Tibial nerve (tissue), 4 donors: ENCODE data around the gene MBNL2. TPM values are rescaled to one million over a fixed set of nuclear protein-coding genes. Genes with fewer than 3 reads are reported as not detected.
A peak's percentile ranks its signal among the peaks of the same experiment; 100 is the strongest.

ENCODE experiments used
- DNase-seq, 2 donors: peaks; one replicate each; pipeline ENCODE4 v3.0.0-alpha.2; 2019; ENCODE audit warnings: low spot score in 2 of 2
- H3K27ac ChIP-seq, 4 donors: fragments of 200-600 bp; sonication (generic) in 3 of 4; one replicate each; pipeline ENCODE4 v1.5.1; 2017 to 2019; ENCODE audit warnings: mild to moderate bottlenecking in 1 of 4
- H3K27me3 ChIP-seq, 2 donors: fragments of 200-600 bp; sonication (generic) in 1 of 2; one replicate each; pipeline versions ENCODE4 v1.5.1 to v1.6.0; 2017 to 2019
- H3K36me3 ChIP-seq, 3 donors: fragments of 200-600 bp; sonication (generic); one replicate each; pipeline ENCODE4 v1.5.1; 2018 to 2019
- H3K4me1 ChIP-seq, 4 donors: fragments of 200-600 bp; sonication (generic) in 3 of 4; one replicate each; pipeline ENCODE4 v1.5.1; 2017 to 2019
- H3K4me3 ChIP-seq, 4 donors: fragments of 200-600 bp; sonication (generic) in 3 of 4; one replicate each; pipeline ENCODE4 v1.5.1; 2017 to 2019; ENCODE audit warnings: mild to moderate bottlenecking in 1 of 4, moderate library complexity in 1 of 4
- H3K9me3 ChIP-seq, 4 donors: fragments of 200-600 bp; sonication (generic) in 3 of 4; one replicate each; pipeline ENCODE4 v1.5.1; 2017 to 2019
- EP300 ChIP-seq, 2 donors: sonication (generic); formaldehyde crosslinking; IDR thresholded peaks; one replicate each; pipeline ENCODE4 v1.6.1; 2017; ENCODE audit warnings: antibody characterized with exemption in 2 of 2, mild to moderate bottlenecking in 1 of 2
- POLR2A ChIP-seq, 2 donors: fragments of 450-650 bp; IDR thresholded peaks; one replicate each; pipeline ENCODE4 v1.6.1; 2017; ENCODE audit warnings: antibody characterized with exemption in 2 of 2, mild to moderate bottlenecking in 2 of 2, moderate library complexity in 2 of 2
- WGBS, 2 donors: methylation state at CpG; one replicate each; pipeline ENCODE4 v1.1.5; 2018; 5-methylcytosine and 5-hydroxymethylcytosine counted together
- total RNA-seq, 4 donors: library from RNA; depleted of rRNA; stranded (reverse); fragments of >200 nt; gene quantifications; one replicate each; pipeline ENCODE4 v1.1.0, GENCODE V29; 2016
- TF ChIP-seq, protein P1 (sequence below), 5 experiments: fragments of 200-600 bp in 3 of 5; fragments of 450-650 bp in 2 of 5; sonication (generic) in 3 of 5; IDR thresholded peaks; one replicate each; pipeline ENCODE4 v1.5.1; 2016 to 2019; ENCODE audit warnings: antibody characterized with exemption in 5 of 5, mild to moderate bottlenecking in 3 of 5, moderate library complexity in 2 of 5

Gene MBNL2
- total RNA-seq, 4 donors from 2014 or later = 87.9 to 126 (median 95.5) TPM

DNA sequence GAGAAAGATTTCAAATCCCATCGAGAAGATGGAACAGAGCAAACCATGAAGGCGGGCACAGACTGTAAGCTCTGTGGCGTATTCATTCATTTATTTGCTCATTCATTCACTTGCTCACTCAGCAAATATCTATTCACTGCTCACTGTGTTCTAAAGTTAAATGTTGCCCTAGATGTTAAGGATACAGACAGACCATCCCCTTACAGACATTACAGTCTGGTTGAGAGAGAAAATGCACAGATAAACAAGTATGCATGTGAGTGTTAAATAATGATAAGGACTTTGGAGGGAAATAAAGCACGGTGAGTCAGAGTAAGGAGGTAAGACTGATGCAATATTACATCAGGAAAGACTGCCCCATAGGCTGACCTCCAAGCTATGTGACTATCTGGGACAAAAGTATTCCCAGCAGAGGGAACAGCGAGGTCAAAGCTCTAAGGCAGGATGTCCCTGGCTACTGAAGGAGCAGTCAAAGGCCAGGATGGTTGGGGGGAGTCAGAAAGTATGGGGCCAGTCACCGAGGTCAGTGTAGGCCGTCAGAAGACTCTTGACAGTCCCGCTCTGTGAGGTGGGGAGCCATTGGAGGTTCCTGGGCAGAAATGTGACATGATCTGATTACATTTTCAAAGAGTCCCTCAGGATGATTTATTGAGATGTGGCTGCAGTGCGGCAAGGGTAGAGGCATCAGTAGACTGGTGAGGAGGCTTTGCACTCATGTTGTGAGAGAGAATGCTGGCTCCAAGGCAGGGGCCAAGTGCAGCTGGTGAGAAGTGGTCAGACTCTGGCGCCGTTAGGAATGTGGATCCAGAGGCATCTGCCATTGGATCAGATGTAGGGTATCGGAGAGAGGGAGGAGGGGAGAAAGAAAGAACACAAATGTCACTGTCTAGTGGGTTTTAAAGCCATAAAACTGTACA, 37.9 kb downstream of the MBNL2 start:
- Histone ChIP-seq H3K27ac (peak overlapping the region in 3 of 4 donors; percentile 9 to 83 (median 74)), H3K36me3 (no peaks in the 10 kb centered on the region), H3K4me3 (no peak overlapping the region), H3K9me3 (no peaks in the 10 kb centered on the region), H3K27me3 (no peaks in the 10 kb centered on the region), H3K4me1 (peaks cover 0 to 92% (median 69%) of the 10 kb centered on the region in 4 donors)
- 59 to 65% methylated on average over 12 of the region's 12 CpGs for WGBS, 2 donors
- no peak for DNase-seq
- TF ChIP-seq, protein P1, sequence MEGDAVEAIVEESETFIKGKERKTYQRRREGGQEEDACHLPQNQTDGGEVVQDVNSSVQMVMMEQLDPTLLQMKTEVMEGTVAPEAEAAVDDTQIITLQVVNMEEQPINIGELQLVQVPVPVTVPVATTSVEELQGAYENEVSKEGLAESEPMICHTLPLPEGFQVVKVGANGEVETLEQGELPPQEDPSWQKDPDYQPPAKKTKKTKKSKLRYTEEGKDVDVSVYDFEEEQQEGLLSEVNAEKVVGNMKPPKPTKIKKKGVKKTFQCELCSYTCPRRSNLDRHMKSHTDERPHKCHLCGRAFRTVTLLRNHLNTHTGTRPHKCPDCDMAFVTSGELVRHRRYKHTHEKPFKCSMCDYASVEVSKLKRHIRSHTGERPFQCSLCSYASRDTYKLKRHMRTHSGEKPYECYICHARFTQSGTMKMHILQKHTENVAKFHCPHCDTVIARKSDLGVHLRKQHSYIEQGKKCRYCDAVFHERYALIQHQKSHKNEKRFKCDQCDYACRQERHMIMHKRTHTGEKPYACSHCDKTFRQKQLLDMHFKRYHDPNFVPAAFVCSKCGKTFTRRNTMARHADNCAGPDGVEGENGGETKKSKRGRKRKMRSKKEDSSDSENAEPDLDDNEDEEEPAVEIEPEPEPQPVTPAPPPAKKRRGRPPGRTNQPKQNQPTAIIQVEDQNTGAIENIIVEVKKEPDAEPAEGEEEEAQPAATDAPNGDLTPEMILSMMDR (IDR thresholded peaks at IDR 0.05) = no peak
- TF ChIP-seq POLR2A (IDR thresholded peaks at IDR 0.05) (no peak), EP300 (IDR thresholded peaks at IDR 0.05) (peak in 1 of 2 donors; percentile 45)

DNA sequence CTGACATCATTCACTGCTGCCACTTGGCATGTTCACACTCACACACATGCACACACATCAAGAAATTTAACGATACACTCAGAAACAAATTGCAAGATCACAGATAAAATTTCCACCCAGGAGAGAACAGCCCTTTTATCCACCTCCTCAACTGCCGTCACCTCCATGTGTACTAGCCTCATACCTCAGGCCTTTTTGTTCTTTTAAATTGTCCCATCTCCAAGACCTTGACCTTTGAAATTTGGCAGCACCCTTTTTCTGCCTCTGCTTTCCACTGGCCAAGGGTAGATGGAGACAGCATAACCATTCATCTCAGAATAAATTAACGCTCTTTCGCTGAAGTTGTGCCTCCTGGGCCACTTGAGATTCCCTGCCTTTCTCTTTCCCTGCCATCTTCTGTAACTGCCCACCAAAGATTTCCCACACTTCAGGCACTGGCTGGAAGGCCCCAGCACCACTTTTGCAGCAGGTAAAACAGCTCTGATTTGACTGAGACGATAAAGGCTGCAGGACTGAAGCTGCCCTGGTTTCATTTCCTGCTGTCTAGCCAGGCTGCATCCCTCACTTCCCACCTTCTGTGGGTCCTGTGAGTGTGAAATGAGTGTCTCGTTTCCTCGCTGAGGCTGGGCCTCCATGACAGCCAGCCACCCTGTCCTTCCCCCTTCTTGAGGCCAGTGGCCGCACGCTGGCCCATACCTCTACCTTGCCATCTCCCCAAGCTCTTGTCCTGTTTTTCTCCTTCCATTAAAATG, 39.3 kb downstream of the MBNL2 start:
- Histone ChIP-seq H3K4me3 (no peak overlapping the region), H3K36me3 (no peaks in the 10 kb centered on the region), H3K4me1 (peaks cover 0 to 92% (median 64%) of the 10 kb centered on the region in 4 donors), H3K27me3 (no peaks in the 10 kb centered on the region), H3K9me3 (no peaks in the 10 kb centered on the region), H3K27ac (peak overlapping the region in 2 of 4 donors; percentile 74 to 83)
- TF ChIP-seq POLR2A (IDR thresholded peaks at IDR 0.05) (no peak), EP300 (IDR thresholded peaks at IDR 0.05) (no peak)
- TF ChIP-seq, protein P1 (IDR thresholded peaks at IDR 0.05) = no peak
- DNase-seq = no peak
- WGBS, 2 donors = 57 to 58% methylated on average over 9 of the region's 9 CpGs

DNA sequence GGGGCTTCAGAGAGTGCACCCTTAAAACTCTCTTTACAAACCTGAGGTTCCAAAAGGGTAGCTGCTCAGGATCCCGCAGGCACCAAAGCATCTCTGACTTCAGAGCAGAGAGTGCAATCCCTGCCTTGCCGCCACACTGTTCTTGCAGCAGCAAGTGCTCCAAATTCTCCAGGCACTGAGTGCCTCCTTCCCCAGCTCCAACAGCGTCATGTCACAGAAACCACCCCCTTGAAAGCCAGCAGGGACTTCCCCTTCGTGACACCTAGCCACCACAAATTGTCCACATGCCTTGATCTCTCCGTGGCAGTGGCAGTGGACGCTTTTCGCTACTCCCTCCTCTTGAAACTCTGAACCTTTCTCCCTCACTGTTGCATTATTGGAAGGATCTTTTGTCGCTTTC, 39.9 kb downstream of the MBNL2 start:
- 71 to 73% methylated on average over 8 of the region's 8 CpGs for WGBS, 2 donors

DNA sequence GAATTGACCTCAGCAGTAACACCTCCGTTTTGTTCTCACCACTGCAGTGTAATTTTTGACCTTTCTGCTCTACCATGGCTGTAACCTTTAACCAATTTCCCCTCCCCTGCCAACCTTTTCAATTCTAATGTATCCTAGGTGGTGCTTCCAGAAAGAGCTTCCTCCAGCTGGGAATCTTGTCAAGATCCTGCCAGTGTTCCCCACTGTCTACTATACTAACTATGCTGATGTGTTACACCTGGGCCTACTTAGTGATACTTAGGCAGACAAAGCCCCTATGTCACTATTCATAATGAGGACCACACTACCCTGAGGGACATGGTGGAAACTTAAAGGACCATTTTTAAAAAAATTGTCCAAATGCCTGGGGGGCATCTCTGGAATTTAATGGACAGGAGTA, 41.0 kb downstream of the MBNL2 start:
- TF ChIP-seq POLR2A (IDR thresholded peaks at IDR 0.05) = no peak
- TF ChIP-seq, protein P1 (IDR thresholded peaks at IDR 0.05) = no peak
- no peak for TF ChIP-seq EP300 (IDR thresholded peaks at IDR 0.05)
- Histone ChIP-seq H3K36me3 (no peaks in the 10 kb centered on the region), H3K9me3 (no peaks in the 10 kb centered on the region), H3K4me3 (no peak overlapping the region), H3K27ac (peak overlapping the region in 1 of 4 donors; percentile 83), H3K4me1 (peaks cover 0 to 92% (median 63%) of the 10 kb centered on the region in 4 donors), H3K27me3 (no peaks in the 10 kb centered on the region)
- peak in 1 of 2 donors; percentile 3 for DNase-seq
- WGBS, 2 donors = 79 to 86% methylated on average over 1 of the region's 1 CpG

More for the DNA sequence above, 39.9 kb downstream of the MBNL2 start:
- Histone ChIP-seq H3K9me3 (no peaks in the 10 kb centered on the region), H3K36me3 (no peaks in the 10 kb centered on the region), H3K27ac (peak overlapping the region in 2 of 4 donors; percentile 74 to 83), H3K4me3 (no peak overlapping the region), H3K4me1 (peaks cover 0 to 92% (median 66%) of the 10 kb centered on the region in 4 donors), H3K27me3 (no peaks in the 10 kb centered on the region)
- TF ChIP-seq POLR2A (IDR thresholded peaks at IDR 0.05) = no peak
- TF ChIP-seq EP300 (IDR thresholded peaks at IDR 0.05) = no peak
- TF ChIP-seq, protein P1 (IDR thresholded peaks at IDR 0.05) = no peak
- DNase-seq = no peak
